ENCODE measurements around the gene MAP1S. TPM values are rescaled to one million over a fixed set of nuclear protein-coding genes. Genes with fewer than 3 reads are reported as not detected.
A peak's percentile ranks its signal among the peaks of the same experiment; 100 is the strongest.

The MAP1S gene, protein sequence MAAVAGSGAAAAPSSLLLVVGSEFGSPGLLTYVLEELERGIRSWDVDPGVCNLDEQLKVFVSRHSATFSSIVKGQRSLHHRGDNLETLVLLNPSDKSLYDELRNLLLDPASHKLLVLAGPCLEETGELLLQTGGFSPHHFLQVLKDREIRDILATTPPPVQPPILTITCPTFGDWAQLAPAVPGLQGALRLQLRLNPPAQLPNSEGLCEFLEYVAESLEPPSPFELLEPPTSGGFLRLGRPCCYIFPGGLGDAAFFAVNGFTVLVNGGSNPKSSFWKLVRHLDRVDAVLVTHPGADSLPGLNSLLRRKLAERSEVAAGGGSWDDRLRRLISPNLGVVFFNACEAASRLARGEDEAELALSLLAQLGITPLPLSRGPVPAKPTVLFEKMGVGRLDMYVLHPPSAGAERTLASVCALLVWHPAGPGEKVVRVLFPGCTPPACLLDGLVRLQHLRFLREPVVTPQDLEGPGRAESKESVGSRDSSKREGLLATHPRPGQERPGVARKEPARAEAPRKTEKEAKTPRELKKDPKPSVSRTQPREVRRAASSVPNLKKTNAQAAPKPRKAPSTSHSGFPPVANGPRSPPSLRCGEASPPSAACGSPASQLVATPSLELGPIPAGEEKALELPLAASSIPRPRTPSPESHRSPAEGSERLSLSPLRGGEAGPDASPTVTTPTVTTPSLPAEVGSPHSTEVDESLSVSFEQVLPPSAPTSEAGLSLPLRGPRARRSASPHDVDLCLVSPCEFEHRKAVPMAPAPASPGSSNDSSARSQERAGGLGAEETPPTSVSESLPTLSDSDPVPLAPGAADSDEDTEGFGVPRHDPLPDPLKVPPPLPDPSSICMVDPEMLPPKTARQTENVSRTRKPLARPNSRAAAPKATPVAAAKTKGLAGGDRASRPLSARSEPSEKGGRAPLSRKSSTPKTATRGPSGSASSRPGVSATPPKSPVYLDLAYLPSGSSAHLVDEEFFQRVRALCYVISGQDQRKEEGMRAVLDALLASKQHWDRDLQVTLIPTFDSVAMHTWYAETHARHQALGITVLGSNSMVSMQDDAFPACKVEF
- 111 TPM for total RNA-seq (ENCODE audit: unreplicated experiment)
- long read RNA-seq, transcript MAP1S-201 (7 exons, 3,419 nt): major isoform, 13 of 26 reads
- long read RNA-seq, partial matches to known transcripts: 9 of 26 reads
- long read RNA-seq, other reads (novel, unspliced or antisense): 3 of 26 reads

DNA sequence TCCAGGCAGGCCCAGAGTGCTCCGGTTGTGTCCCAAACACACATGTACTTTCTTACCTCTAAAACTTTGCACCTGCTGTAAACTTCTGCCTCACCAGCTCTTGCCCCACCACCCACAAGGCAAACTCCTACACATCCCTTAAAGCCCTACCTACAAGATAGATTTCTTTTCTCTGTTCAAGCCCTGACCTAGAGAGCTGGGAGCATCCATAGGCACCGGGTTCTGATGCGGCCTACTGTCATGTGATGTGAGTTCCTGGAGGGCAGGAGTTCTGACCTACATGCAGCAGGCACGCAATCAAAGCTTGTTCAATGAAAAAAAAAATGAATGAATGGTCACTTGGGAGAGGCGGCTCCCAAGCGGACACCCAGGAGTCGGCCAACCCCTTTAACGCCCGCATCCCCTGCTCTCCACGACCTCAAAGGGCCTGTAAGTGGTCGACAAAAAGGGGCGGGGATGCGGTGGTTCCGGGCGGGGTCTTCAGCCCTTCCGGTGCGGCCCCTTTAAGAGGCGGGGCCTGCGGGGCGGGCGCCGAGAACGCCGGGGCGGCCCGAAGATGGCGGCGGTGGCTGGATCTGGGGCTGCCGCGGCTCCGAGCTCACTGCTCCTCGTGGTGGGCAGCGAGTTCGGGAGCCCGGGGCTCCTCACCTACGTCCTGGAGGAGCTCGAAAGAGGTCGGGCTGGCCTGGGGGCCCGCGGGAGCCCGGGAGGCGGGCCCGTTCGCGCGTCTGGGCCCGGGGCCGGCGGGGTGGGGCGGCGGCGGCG lies at the start of gene MAP1S:
Gene MAP1S, plus strand, starts transcription at position 534 of the 765 bp plus-strand sequence. Its CDS starts 23 bp downstream, at position 557.
- DNase-seq: peak; percentile 91
- H3K27ac Mint-ChIP-seq (ENCODE audit: unreplicated experiment): peak within 1 kb of the TSS; percentile 94
- H3K9me3 Mint-ChIP-seq (ENCODE audit: unreplicated experiment): peaks cover 1% of the 10 kb centered on the region
- peaks cover 16% of the 10 kb centered on the region for H3K4me1 Mint-ChIP-seq (ENCODE audit: low read depth, unreplicated experiment)
- no peaks in the 10 kb centered on the region for H3K36me3 Mint-ChIP-seq (ENCODE audit: unreplicated experiment)
- H3K4me3 Mint-ChIP-seq (ENCODE audit: unreplicated experiment): peak within 1 kb of the TSS; percentile 99
- TF ChIP-seq, protein P1, sequence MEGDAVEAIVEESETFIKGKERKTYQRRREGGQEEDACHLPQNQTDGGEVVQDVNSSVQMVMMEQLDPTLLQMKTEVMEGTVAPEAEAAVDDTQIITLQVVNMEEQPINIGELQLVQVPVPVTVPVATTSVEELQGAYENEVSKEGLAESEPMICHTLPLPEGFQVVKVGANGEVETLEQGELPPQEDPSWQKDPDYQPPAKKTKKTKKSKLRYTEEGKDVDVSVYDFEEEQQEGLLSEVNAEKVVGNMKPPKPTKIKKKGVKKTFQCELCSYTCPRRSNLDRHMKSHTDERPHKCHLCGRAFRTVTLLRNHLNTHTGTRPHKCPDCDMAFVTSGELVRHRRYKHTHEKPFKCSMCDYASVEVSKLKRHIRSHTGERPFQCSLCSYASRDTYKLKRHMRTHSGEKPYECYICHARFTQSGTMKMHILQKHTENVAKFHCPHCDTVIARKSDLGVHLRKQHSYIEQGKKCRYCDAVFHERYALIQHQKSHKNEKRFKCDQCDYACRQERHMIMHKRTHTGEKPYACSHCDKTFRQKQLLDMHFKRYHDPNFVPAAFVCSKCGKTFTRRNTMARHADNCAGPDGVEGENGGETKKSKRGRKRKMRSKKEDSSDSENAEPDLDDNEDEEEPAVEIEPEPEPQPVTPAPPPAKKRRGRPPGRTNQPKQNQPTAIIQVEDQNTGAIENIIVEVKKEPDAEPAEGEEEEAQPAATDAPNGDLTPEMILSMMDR (IDR thresholded peaks at IDR 0.05; ENCODE audit: partially characterized antibody, unreplicated experiment): no peak
- peaks cover 15% of the 10 kb centered on the region for H3K27me3 Mint-ChIP-seq (ENCODE audit: unreplicated experiment)

DNA sequence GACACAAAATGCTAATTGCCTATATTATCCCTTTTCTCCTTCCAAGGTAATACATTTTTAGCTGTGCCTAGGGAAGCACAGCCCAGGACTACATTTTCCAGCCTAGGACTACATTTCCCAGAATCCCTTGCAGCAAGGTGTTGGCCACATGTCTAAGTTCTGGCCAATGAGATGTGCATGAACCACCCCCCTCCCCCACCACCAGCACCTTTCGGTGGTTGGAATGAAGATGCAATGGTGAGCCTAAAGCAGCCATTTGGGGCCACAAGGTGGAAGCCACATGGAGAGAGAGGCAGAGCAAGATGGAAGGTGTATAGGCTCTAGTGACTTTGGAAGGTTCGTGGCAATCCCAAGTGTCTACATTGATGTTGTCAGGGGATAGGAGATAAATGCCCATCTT lies 47.4 kb upstream of the MAP1S start:
- H3K27ac Mint-ChIP-seq (ENCODE audit: unreplicated experiment): no peak overlapping the region
- peaks cover 6% of the 10 kb centered on the region for H3K9me3 Mint-ChIP-seq (ENCODE audit: unreplicated experiment)
- no peak overlapping the region for H3K4me3 Mint-ChIP-seq (ENCODE audit: unreplicated experiment)
- no peak for DNase-seq
- H3K4me1 Mint-ChIP-seq (ENCODE audit: low read depth, unreplicated experiment): no peaks in the 10 kb centered on the region
- peaks cover 4% of the 10 kb centered on the region for H3K36me3 Mint-ChIP-seq (ENCODE audit: unreplicated experiment)
- TF ChIP-seq, protein P1 (IDR thresholded peaks at IDR 0.05; ENCODE audit: partially characterized antibody, unreplicated experiment): no peak
- H3K27me3 Mint-ChIP-seq (ENCODE audit: unreplicated experiment): peaks cover 5% of the 10 kb centered on the region

- H3K27me3 Mint-ChIP-seq (ENCODE audit: unreplicated experiment): peaks cover 9% of the 10 kb centered on the region
- no peak overlapping the region for H3K27ac Mint-ChIP-seq (ENCODE audit: unreplicated experiment)
- DNase-seq: no peak
- TF ChIP-seq, protein P1 (IDR thresholded peaks at IDR 0.05; ENCODE audit: partially characterized antibody, unreplicated experiment): no peak
- peaks cover 5% of the 10 kb centered on the region for H3K4me1 Mint-ChIP-seq (ENCODE audit: low read depth, unreplicated experiment)
- no peak overlapping the region for H3K4me3 Mint-ChIP-seq (ENCODE audit: unreplicated experiment)
- H3K9me3 Mint-ChIP-seq (ENCODE audit: unreplicated experiment): peaks cover 8% of the 10 kb centered on the region
- peaks cover 4% of the 10 kb centered on the region for H3K36me3 Mint-ChIP-seq (ENCODE audit: unreplicated experiment)
These were observed 45.1 kb upstream of the MAP1S start for GRCh38 chr19:17673937-17674799.

- no peak overlapping the region for H3K27ac Mint-ChIP-seq (ENCODE audit: unreplicated experiment)
- peaks cover 12% of the 10 kb centered on the region for H3K27me3 Mint-ChIP-seq (ENCODE audit: unreplicated experiment)
- H3K9me3 Mint-ChIP-seq (ENCODE audit: unreplicated experiment): peaks cover 6% of the 10 kb centered on the region
- no peak overlapping the region for H3K4me3 Mint-ChIP-seq (ENCODE audit: unreplicated experiment)
- DNase-seq: no peak
- TF ChIP-seq, protein P1 (IDR thresholded peaks at IDR 0.05; ENCODE audit: partially characterized antibody, unreplicated experiment): no peak
- peaks cover 4% of the 10 kb centered on the region for H3K36me3 Mint-ChIP-seq (ENCODE audit: unreplicated experiment)
- peaks cover 13% of the 10 kb centered on the region for H3K4me1 Mint-ChIP-seq (ENCODE audit: low read depth, unreplicated experiment)
These were observed 43.0 kb upstream of the MAP1S start for GRCh38 chr19:17676295-17676694.

Data from glutamatergic neuron (in vitro differentiated cells).